OCI-LY7 (cell line): ENCODE measurements around the gene PPP1R9B. TPM values are rescaled to one million over a fixed set of nuclear protein-coding genes. Genes with fewer than 3 reads are reported as not detected.
A peak's percentile ranks its signal among the peaks of the same experiment; 100 is the strongest.

Experiments
- BruUV-seq: library from RNA; stranded (reverse); fragments of 400-500 nt; replicated peaks from 2 replicates; lab custom pipeline; 2021; lab: Mats Ljungman, UMichigan
- CTCF ChIA-PET: fragments of 300-600 bp; sonication (Branson Sonifier 250); formaldehyde crosslinking; loops from one replicate; lab custom pipeline; 2022; ENCODE audit warnings: antibody characterized with exemption; ENCODE audit not compliant: unreplicated experiment; lab: Charles Lee
- POLR2A ChIA-PET: fragments of 300-600 bp; sonication (Branson Sonifier 250); formaldehyde crosslinking; loops from one replicate; lab custom pipeline; 2022; ENCODE audit warnings: antibody characterized with exemption; lab: Charles Lee
- DNase-seq: peaks from one replicate; pipeline ENCODE4 v3.0.0-alpha.2; 2015; ENCODE audit warnings: low spot score
- H2AFZ ChIP-seq: fragments of 200-600 bp; sonication (generic), shearing (Covaris generic); 2 replicates; pipeline ENCODE4 v1.6.1; 2014; ENCODE audit warnings: mild to moderate bottlenecking, antibody characterized with exemption, low read length, moderate library complexity
- H3K27ac ChIP-seq: fragments of 200-600 bp; sonication (generic); 2 replicates; pipeline ENCODE4 v1.5.1; 2014; ENCODE audit warnings: mixed run types, low read depth, mild to moderate bottlenecking, moderate library complexity, low read length, inconsistent platforms; ENCODE audit not compliant: poor library complexity, severe bottlenecking
- H3K36me3 ChIP-seq: fragments of 200-600 bp; sonication (generic); 2 replicates; pipeline ENCODE4 v1.6.1; 2014; ENCODE audit warnings: mild to moderate bottlenecking, antibody characterized with exemption, low read length, moderate library complexity, mixed read lengths; ENCODE audit not compliant: insufficient read depth
- H3K4me1 ChIP-seq: fragments of 200-600 bp; sonication (generic); 2 replicates; pipeline ENCODE4 v1.5.1; 2014; ENCODE audit warnings: mild to moderate bottlenecking, low read length; ENCODE audit not compliant: insufficient read depth, poor library complexity, severe bottlenecking
- H3K4me2 ChIP-seq: fragments of 200-600 bp; sonication (generic); 2 replicates; pipeline ENCODE4 v1.6.1; 2014; ENCODE audit warnings: mild to moderate bottlenecking, low read length
- H3K4me3 ChIP-seq: fragments of 200-600 bp; sonication (generic); 2 replicates; pipeline ENCODE4 v1.5.1; 2014; ENCODE audit warnings: mild to moderate bottlenecking, low read depth, low read length; ENCODE audit not compliant: poor library complexity, severe bottlenecking
- H3K79me2 ChIP-seq: fragments of 200-600 bp; sonication (generic); 2 replicates; pipeline ENCODE4 v1.6.1; 2016; ENCODE audit warnings: low read depth, mild to moderate bottlenecking, low read length, moderate library complexity, mixed read lengths; ENCODE audit not compliant: insufficient read depth
- H3K9me2 ChIP-seq: fragments of 200-600 bp; sonication (generic); 2 replicates; pipeline ENCODE4 v1.6.1; 2016; ENCODE audit warnings: mild to moderate bottlenecking, low read length, mixed read lengths; ENCODE audit not compliant: insufficient read depth
- H3K9me3 ChIP-seq: fragments of 200-600 bp; sonication (generic); 2 replicates; pipeline ENCODE4 v1.6.1; 2014; ENCODE audit warnings: mild to moderate bottlenecking, mixed run types, low read length, mixed read lengths
- H4K20me1 ChIP-seq: fragments of 200-600 bp; sonication (generic); 2 replicates; pipeline ENCODE4 v1.6.1; 2014; ENCODE audit warnings: mild to moderate bottlenecking, antibody characterized with exemption, low read length, moderate library complexity, mixed read lengths; ENCODE audit not compliant: insufficient read depth
- EZH2phosphoT487 ChIP-seq: fragments of 200-600 bp; sonication (generic); IDR thresholded peaks from 2 replicates; pipeline ENCODE4 v1.6.1; 2018; ENCODE audit warnings: low read depth, borderline replicate concordance, mild to moderate bottlenecking, mixed run types, antibody characterized with exemption, low read length, moderate library complexity, mixed read lengths
- intact Hi-C: fragments of 100-400 bp; cut with micrococcal nuclease; formaldehyde crosslinking; loops from one replicate; pipeline ENCODE4 v1.10.0; 2022; ENCODE audit not compliant: unreplicated experiment
- total RNA-seq, 2 experiments: library from RNA; depleted of rRNA in 1 of 2; stranded (reverse); fragments of >200 nt in 1 of 2; shearing (Covaris generic) in 1 of 2; gene quantifications; 2 replicates each; pipeline ENCODE4 v1.2.3, GENCODE V29; 2014 to 2022
- TF ChIP-seq, protein P1 (sequence below): fragments of 200-600 bp; sonication (generic); conservative IDR thresholded peaks from 2 replicates; pipeline ENCODE4 v1.5.1; 2014; ENCODE audit warnings: mild to moderate bottlenecking, antibody characterized with exemption, low read length, moderate library complexity, mixed read lengths

PPP1R9B gene
- total RNA-seq, 2 experiments from 2014 or later: 45.3 to 87.0 TPM

DNA sequence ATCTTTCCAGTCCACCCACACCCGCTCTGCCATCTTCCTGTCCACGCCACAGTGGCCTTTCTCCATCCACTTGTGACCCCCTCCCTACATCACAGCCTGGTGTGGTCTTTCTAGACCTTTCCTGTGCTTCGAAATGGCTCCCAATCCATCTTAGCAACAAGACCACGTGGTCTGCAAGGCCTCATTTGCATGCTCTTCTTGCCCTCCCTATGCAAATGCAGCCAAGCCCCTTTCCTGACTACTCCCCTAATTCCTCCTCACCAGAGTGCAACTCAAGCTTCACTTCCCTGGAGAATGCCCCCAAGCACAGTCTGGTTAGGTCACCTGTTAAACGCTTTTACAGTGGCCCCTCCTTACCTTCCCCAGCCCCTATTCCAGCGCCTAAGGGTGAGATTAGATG, 6.1 kb downstream of the PPP1R9B start:
- Histone ChIP-seq H4K20me1 (peaks cover 22% of the 10 kb centered on the region), H3K4me1 (peaks cover 48% of the 10 kb centered on the region), H3K27ac (no peak overlapping the region), H3K4me3 (no peak overlapping the region), H3K9me3 (no peaks in the 10 kb centered on the region), H3K79me2 (peaks cover 43% of the 10 kb centered on the region), H3K36me3 (peaks cover 92% of the 10 kb centered on the region), H3K4me2 (peak overlapping the region; percentile 10; the same call in 1 of the 2 replicates), H3K9me2 (no peaks in the 10 kb centered on the region), H2AFZ (no peak overlapping the region)
- intact Hi-C loops: no loop called here
- TF ChIP-seq, protein P1, sequence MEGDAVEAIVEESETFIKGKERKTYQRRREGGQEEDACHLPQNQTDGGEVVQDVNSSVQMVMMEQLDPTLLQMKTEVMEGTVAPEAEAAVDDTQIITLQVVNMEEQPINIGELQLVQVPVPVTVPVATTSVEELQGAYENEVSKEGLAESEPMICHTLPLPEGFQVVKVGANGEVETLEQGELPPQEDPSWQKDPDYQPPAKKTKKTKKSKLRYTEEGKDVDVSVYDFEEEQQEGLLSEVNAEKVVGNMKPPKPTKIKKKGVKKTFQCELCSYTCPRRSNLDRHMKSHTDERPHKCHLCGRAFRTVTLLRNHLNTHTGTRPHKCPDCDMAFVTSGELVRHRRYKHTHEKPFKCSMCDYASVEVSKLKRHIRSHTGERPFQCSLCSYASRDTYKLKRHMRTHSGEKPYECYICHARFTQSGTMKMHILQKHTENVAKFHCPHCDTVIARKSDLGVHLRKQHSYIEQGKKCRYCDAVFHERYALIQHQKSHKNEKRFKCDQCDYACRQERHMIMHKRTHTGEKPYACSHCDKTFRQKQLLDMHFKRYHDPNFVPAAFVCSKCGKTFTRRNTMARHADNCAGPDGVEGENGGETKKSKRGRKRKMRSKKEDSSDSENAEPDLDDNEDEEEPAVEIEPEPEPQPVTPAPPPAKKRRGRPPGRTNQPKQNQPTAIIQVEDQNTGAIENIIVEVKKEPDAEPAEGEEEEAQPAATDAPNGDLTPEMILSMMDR: no peak
- TF ChIP-seq EZH2phosphoT487: no peak
- DNase-seq: no peak
- ChIA-PET POLR2A (interaction anchor here (0.6 kb wide), 1 partner anchor 52 kb away, joined by 3 read pairs; no protein-coding TSS in a partner anchor), CTCF (interaction anchor here (0.6 kb wide), 1 partner anchor 14 kb away, joined by 11 read pairs; no protein-coding TSS in a partner anchor)
- no TSS peak for BruUV-seq

GRCh38 chr17:50143461-50144176, 6.9 kb downstream of the PPP1R9B start:
- intact Hi-C loops: no loop called here
- H3K4me1 ChIP-seq: peaks cover 48% of the 10 kb centered on the region
- DNase-seq: no peak
- H3K9me2 ChIP-seq: no peaks in the 10 kb centered on the region
- H3K9me3 ChIP-seq: no peaks in the 10 kb centered on the region
- H3K79me2 ChIP-seq: peaks cover 37% of the 10 kb centered on the region
- ChIA-PET POLR2A (interaction anchor here (0.6 kb wide), 1 partner anchor 51 kb away, joined by 3 read pairs; no protein-coding TSS in a partner anchor), CTCF (interaction anchor here (0.5 to 0.6 kb wide), 2 partner anchors 8 to 13 kb away, joined by 4 to 11 read pairs; no protein-coding TSS in a partner anchor)
- peaks cover 22% of the 10 kb centered on the region for H4K20me1 ChIP-seq
- no peak overlapping the region for H3K27ac ChIP-seq
- H3K4me2 ChIP-seq: no peak overlapping the region
- no peak overlapping the region for H2AFZ ChIP-seq
- TF ChIP-seq, protein P1: no peak
- no peak for TF ChIP-seq EZH2phosphoT487
- peaks cover 96% of the 10 kb centered on the region for H3K36me3 ChIP-seq
- H3K4me3 ChIP-seq: no peak overlapping the region
- no TSS peak for BruUV-seq

- Histone ChIP-seq H3K4me2 (no peak overlapping the region), H4K20me1 (peaks cover 10% of the 10 kb centered on the region), H3K36me3 (peaks cover 99% of the 10 kb centered on the region), H3K4me3 (no peak overlapping the region), H3K79me2 (peaks cover 18% of the 10 kb centered on the region), H3K4me1 (peaks cover 39% of the 10 kb centered on the region), H3K27ac (no peak overlapping the region), H3K9me2 (no peaks in the 10 kb centered on the region), H3K9me3 (no peaks in the 10 kb centered on the region), H2AFZ (no peak overlapping the region)
- intact Hi-C loops: no loop called here
- ChIA-PET POLR2A (interaction anchor here (0.7 kb wide), 1 partner anchor 27 kb away, joined by 3 read pairs; no protein-coding TSS in a partner anchor), CTCF (no interaction called here)
- no TSS peak for BruUV-seq
- DNase-seq: no peak
- TF ChIP-seq EZH2phosphoT487: no peak
- TF ChIP-seq, protein P1: no peak
Measured at GRCh38 chr17:50141745-50142110, 8.7 kb downstream of the PPP1R9B start.
